Subcutaneous adipose tissue (tissue), 4 donors: Measurements from ENCODE around the gene PHF14. TPM values are rescaled to one million over a fixed set of nuclear protein-coding genes. Genes with fewer than 3 reads are reported as not detected.

Experiments
- total RNA-seq, 4 donors: library from RNA; depleted of rRNA; stranded (reverse); fragments of >200 nt; gene quantifications; one replicate each; pipeline ENCODE4 v1.1.0, GENCODE V29; 2016
- TF ChIP-seq, protein P1 (sequence below): fragments of 450-650 bp; IDR thresholded peaks from one replicate; pipeline ENCODE4 v1.5.1; 2016; ENCODE audit warnings: low read depth, mild to moderate bottlenecking, control low read depth, antibody characterized with exemption, moderate library complexity

PHF14 gene
- total RNA-seq, 4 donors from 2014 or later = 39.9 to 51.7 (median 42.9) TPM

DNA sequence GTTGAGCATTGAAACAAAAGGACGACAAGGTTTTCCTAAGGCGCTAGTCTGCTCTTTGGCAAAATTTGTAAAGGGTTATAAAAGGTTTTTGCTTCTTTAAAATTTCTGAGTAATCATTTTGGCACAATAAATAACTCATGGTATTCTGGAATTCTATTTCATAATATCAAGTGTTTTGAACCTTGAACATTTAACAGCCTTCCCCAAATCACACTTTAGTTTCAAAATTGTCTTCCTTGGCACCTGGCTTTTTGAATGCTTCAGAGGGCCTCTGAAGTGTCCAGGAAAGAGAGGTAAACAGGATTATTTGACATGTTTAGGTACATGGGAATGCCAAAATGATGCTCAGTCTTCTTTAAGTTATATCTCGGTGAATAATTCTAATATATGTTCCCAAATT is 220.8 kb downstream of the PHF14 start:
- TF ChIP-seq, protein P1, sequence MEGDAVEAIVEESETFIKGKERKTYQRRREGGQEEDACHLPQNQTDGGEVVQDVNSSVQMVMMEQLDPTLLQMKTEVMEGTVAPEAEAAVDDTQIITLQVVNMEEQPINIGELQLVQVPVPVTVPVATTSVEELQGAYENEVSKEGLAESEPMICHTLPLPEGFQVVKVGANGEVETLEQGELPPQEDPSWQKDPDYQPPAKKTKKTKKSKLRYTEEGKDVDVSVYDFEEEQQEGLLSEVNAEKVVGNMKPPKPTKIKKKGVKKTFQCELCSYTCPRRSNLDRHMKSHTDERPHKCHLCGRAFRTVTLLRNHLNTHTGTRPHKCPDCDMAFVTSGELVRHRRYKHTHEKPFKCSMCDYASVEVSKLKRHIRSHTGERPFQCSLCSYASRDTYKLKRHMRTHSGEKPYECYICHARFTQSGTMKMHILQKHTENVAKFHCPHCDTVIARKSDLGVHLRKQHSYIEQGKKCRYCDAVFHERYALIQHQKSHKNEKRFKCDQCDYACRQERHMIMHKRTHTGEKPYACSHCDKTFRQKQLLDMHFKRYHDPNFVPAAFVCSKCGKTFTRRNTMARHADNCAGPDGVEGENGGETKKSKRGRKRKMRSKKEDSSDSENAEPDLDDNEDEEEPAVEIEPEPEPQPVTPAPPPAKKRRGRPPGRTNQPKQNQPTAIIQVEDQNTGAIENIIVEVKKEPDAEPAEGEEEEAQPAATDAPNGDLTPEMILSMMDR = no peak

DNA sequence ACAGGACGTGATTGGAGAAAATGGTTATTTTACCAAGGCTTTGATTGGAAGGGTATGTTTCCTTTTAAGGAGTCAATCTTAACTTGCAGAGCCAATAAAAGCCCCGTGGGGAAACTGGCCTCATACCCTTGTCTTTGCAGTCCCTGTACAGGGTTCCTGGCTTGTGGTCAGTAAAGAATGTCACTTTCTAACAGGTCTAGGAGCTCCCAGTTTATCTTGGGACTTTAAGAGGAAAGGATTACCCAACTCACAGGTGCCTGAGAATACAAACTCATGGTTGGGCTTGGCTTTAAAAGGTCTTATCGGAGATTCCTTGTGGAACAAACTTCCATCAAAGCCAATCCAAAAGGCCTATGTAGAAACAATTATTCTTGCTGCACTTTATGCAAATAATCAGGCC is 221.8 kb downstream of the PHF14 start:
- TF ChIP-seq, protein P1 = no peak

DNA sequence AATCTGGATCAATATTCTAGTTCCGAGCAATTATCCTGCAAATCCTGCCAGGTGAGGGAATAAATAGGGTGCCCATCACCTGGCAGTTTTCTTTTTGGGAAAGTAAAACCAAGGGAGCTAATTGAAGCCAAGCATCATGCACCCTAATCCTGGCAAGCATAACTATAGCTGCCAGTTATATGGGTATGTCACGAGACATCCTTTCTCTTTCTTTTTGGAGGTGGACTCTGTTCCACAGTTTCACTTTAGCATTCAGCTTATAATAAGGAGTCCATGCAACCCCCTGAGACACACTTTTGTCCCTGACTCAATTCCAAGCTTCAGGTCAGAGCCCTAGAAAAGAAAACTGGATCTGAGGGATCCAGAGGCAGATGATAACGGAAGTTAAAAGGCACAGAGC is 222.5 kb downstream of the PHF14 start:
- TF ChIP-seq, protein P1 = no peak

DNA sequence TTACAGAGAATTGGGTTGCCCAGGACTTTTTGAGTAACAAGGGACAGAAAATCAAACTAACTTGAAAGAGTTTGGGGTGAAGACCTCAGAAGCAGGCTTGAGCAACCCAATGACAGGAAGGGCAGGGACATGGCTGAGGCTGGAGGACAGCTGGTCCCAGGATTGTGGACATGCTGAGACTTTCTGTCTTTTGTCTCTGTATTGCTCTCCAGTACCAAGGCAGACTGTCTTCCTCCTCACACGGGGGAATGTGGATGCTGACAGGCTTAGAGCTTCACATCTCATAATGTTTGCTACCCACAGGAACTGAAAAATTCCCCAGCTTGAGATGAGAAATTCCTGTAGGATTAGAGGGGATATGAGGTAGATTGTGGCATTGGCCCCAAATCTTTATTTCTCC is 229.6 kb downstream of the PHF14 start:
- TF ChIP-seq, protein P1 = no peak

DNA sequence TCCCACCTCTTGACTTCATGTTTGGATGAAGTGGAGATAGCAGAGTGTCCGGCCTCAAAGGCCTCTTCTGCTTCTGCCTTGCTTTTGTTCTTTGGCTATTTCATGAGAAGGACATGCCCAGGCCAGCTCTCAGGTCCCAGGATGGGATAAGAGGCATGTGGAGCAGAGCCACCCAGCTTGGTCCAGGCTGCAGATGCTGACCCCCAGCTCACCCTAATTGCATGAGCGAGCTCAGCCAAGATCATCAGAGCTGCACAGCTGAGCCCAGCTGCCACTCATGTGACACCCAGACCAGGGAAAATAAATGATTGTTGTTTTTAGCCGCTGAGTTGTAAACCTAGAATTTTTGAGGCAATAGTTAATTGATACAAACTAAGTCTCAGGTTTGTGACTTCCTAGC is 230.0 kb downstream of the PHF14 start:
- TF ChIP-seq, protein P1 = no peak

DNA sequence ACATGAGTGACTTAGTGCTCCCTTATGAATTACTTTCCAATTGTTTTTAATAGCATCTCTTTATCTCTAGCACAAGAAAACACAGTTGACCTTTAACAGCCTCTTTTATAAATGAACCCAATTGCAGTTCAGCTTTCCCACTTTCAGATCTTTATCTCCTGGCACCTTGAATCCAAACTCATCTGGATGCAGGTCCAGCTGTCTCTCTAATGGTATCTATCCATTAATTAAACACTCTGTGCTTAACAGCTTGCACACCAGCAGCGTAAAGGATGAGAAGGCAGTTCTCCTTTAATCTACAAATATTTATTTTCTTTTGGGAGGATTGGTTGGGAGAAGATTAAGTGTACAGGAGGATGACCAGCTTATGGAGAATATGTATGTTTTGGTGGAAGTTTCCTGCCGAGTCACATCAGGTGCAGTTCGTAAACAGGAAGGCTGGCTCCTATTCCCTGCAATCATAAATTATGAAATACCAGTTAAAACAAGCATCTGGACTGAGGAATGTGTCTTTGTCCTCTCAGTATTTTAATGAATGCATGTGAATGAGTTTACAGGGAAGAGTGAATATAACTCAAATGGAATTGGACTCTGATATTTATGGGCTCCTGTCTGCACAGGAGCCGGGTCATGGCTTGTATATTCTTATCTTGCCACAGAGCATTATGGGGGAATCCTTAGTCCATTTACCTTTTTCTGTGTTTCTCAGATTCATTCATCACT is 232.7 kb downstream of the PHF14 start:
- TF ChIP-seq, protein P1 = no peak

DNA sequence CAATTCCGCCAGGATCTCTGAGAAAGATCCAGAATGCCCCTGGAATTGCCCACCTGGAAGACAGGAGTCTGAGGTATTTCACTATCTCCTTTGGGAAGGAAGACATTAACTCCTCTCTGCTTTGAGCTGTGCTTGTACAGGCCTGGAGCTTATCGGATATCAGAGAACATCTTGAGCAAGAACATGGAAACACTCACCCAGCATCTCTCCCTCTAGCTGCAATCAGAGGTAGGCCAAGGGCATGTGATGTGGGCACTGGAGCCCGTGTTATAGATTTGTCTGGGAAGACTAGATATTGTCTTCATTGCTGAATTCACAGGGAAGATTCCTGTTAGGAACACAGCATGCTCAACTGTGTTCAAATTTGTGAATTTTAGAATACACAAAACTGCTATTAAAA is 233.9 kb downstream of the PHF14 start:
- TF ChIP-seq, protein P1 = no peak
